ENCODE data around the gene SMTNL2.
"Not testable (repeated sequence)": the region's sequence is repeated elsewhere in the genome, so short reads cannot be mapped to it uniquely, and the experiment has no call there.

The SMTNL2 gene

DNA sequence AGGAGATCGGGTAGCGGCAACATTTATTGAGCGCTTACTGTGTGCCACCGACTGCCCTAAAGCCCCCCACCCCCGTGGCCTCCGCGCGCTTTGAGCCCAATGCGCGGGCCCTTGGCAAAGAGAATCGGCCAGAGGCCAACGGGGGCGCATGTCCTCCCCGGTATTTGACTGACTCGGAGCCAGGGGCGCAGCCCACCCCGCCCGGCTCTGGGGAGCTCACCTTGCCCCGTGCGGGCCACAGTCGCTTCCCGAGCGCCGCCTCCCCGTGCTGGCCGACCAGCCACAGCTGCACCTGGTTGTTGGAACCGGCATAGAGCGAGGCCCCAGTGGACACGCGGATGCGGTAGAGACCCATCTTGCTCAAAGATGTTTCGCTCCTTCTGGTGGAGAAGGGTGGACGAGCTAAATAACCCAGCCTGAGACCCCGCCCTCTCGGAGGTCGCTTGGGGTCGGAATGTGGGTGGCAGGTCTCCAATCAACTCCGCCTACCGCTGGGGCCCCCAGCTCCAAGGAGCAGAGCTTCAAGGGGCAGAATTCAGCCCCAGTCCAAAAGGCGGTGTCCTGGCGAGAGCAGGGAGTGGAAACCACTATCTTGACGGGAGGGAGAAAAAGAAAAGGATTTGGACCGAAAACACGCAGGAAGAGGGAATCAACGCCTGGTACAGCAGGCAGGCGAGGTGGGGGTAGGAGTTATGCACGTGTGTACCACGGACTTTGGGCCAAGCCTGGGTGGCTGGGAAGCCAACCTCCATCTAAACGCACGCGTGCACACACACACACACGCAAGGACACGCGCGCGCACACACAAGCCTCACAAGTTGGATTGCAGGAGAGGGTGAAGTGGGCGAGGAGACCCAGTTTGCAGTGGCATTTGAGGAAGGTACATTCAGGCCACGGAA, 57.2 kb downstream of the SMTNL2 start, which contains the start of gene ALOX15:
Gene ALOX15 (minus strand): TSS at position 382 of the 899 bp plus-strand sequence. CDS start 27 bp downstream, at position 355.
- no peak within 1 kb of the TSS for H3K4me3 ChIP-seq (replicated peaks in 1 of 2; ENCODE audit: low read depth in 2 of 2, low read length in 2 of 2)
- no peak for DNase-seq (ENCODE audit: low read depth in 2 of 2)
- TF ChIP-seq, protein P1, sequence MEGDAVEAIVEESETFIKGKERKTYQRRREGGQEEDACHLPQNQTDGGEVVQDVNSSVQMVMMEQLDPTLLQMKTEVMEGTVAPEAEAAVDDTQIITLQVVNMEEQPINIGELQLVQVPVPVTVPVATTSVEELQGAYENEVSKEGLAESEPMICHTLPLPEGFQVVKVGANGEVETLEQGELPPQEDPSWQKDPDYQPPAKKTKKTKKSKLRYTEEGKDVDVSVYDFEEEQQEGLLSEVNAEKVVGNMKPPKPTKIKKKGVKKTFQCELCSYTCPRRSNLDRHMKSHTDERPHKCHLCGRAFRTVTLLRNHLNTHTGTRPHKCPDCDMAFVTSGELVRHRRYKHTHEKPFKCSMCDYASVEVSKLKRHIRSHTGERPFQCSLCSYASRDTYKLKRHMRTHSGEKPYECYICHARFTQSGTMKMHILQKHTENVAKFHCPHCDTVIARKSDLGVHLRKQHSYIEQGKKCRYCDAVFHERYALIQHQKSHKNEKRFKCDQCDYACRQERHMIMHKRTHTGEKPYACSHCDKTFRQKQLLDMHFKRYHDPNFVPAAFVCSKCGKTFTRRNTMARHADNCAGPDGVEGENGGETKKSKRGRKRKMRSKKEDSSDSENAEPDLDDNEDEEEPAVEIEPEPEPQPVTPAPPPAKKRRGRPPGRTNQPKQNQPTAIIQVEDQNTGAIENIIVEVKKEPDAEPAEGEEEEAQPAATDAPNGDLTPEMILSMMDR (IDR thresholded peaks at IDR 0.05; ENCODE audit: low read depth, low read length) = no peak

DNA sequence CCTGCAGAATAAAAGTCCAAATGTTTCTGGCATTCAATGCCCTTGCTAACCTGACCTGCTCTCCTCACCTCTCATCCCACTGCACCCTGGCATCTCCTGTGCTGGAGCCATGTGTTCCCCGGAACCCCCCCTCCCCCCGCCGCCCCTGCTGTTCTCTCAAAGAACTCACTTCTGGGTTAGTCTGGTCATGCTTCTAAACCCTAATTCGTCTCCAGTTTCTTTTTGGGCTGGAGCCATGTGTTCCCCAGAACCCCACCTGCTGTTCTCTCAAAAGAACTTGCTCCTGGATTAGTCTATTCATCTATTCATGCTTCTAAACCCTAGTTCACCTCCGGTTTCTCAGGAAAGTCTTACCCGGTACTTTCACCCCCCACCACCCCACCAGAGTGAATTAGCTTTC, 58.0 kb downstream of the SMTNL2 start:
- DNase-seq (ENCODE audit: low read depth in 2 of 2) = no peak
- TF ChIP-seq, protein P1 (IDR thresholded peaks at IDR 0.05; ENCODE audit: low read depth, low read length) = no peak
- H3K4me3 ChIP-seq (replicated peaks in 1 of 2; ENCODE audit: low read depth in 2 of 2, low read length in 2 of 2) = no peak overlapping the region

DNA sequence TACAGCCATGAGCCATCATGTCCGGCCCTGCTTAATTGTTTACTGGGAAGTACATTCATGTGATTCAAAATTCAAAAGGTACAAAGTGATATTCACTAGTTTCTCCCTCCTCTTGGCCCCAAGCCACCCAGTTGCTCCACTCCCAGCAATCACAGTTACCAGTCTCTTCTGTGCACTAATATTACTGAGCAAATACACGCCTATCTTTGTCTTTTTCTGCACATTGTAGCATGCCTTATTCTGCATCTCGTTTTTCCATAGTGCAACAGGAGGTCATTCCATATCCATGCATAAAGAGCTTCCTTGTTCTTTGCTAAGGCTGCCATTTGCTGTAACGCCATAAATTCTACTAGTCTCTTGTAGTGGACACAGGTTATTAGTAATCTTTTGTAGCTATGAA, 59.3 kb downstream of the SMTNL2 start:
- no peak overlapping the region for H3K4me3 ChIP-seq (replicated peaks in 1 of 2; ENCODE audit: low read depth in 2 of 2, low read length in 2 of 2)
- TF ChIP-seq, protein P1 (IDR thresholded peaks at IDR 0.05; ENCODE audit: low read depth, low read length) = no peak
- no peak for DNase-seq (ENCODE audit: low read depth in 2 of 2)

DNA sequence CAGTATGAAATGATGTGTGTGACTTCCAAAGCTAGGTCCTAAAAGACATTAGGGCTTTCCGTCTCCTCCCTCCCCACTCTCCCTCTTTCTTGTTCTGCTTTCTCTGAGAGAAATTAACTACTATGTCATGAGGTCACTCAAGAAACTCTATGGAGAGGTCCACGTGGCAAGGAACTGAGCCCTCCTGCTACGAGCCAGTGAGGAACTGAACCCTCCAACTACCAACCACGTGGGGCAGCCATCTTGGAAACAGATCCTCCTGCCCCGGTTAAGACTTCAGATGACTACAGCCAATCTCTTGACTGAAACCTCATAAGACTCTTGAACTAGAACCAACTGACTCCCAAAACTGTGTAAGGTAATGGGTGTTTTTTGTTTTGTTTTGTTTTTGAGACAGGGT, 61.3 kb downstream of the SMTNL2 start:
- no peak overlapping the region for H3K4me3 ChIP-seq (replicated peaks in 1 of 2; ENCODE audit: low read depth in 2 of 2, low read length in 2 of 2)
- DNase-seq (ENCODE audit: low read depth in 2 of 2) = no peak
- TF ChIP-seq, protein P1 (IDR thresholded peaks at IDR 0.05; ENCODE audit: low read depth, low read length) = no peak

DNA sequence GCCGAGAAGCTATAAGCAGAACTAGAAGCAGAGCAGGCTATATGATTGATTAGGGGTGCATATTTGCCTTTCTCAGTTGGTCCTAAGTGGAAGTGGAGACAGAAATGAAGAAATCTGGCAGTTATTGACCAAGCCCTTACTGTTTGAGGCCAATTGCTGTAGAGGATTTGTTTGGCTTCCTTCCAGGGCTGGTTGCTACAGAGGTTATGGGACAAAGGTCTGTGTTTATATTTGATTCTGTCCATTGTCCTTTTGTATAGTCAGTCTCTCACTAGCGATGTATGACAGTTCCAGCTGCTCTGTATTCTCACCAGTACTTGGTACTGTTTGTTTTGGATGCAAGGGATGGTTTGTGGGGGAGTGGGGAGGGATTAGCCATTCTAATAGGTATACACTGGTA, 64.4 kb downstream of the SMTNL2 start:
- no peak for DNase-seq (ENCODE audit: low read depth in 2 of 2)
- no peak overlapping the region for H3K4me3 ChIP-seq (replicated peaks in 1 of 2; ENCODE audit: low read depth in 2 of 2, low read length in 2 of 2)
- TF ChIP-seq, protein P1 (IDR thresholded peaks at IDR 0.05; ENCODE audit: low read depth, low read length) = no peak

DNA sequence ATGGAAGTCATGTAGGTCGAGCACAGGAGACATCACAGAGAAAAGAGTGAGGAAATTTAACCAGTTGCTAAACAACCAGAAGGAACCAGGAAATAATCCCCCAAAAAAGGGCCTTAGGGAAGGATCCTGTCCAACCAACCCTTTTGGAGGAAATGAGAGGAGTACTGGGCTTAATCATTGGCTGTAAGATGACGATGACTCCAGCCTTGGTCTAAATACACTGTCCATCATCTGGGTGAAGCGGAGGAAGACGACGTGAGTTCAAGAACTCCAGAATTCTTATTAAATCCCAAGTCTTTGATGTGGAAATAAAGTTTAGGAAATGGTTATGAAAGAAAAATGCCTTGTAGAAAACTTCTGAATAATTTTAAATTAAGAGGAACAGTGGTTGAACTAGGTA, 68.7 kb downstream of the SMTNL2 start:
- TF ChIP-seq, protein P1 (IDR thresholded peaks at IDR 0.05; ENCODE audit: low read depth, low read length) = no peak
- no peak for DNase-seq (ENCODE audit: low read depth in 2 of 2)
- H3K4me3 ChIP-seq (replicated peaks in 1 of 2; ENCODE audit: low read depth in 2 of 2, low read length in 2 of 2) = no peak overlapping the region

DNA sequence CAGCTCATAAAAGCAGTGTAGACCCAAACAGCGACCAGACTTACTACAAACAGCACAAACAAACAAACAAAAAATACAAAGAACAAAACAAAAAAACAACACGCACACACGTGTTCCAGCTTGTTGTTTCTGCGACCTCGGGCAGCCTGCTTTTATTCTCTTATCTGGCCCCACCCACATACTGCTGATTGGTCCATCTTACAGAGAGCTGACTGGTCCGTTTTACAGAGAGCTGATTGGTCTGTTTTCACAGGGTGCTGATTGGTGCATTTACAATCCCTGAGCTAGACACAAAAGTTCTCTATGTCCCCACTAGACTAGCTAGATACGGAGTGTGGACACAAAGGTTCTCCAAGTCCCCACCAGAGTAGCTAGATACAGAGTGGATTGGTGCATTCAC, 71.6 kb downstream of the SMTNL2 start:
- not testable (repeated sequence) for H3K4me3 ChIP-seq (replicated peaks in 1 of 2; ENCODE audit: low read depth in 2 of 2, low read length in 2 of 2); DNase-seq (ENCODE audit: low read depth in 2 of 2)
